CD4-positive, alpha-beta memory T cell (primary cell): ENCODE results near the gene STK10. TPM values are rescaled to one million over a fixed set of nuclear protein-coding genes. Genes with fewer than 3 reads are reported as not detected.

ENCODE experiments used
- CTCF ChIA-PET: fragments of 350-600 bp; sonication (Branson Sonifier 250); formaldehyde crosslinking; loops from one replicate; lab custom pipeline; 2021; ENCODE audit warnings: inconsistent platforms; ENCODE audit not compliant: partially characterized antibody; lab: Charles Lee
- POLR2A ChIA-PET: fragments of 350-600 bp; sonication (Branson Sonifier 250); formaldehyde crosslinking; loops from one replicate; lab custom pipeline; 2021; ENCODE audit not compliant: partially characterized antibody; lab: Charles Lee
- DNase-seq, 5 donors: peaks; one replicate each; pipeline versions ENCODE4 v3.0.0 to v3.0.0-alpha.2; 2020 to 2022; ENCODE audit warnings: mixed read lengths in 1 of 5
- H3K27ac ChIP-seq: one replicate; pipeline ENCODE4 v1.7.0; 2013; ENCODE audit warnings: low read depth, low read length
- H3K27me3 ChIP-seq: 2 replicates; pipeline ENCODE4 v1.7.0; 2013; ENCODE audit warnings: mild to moderate bottlenecking, low read length, moderate library complexity; ENCODE audit not compliant: insufficient read depth
- H3K36me3 ChIP-seq: 2 replicates; pipeline ENCODE4 v1.7.0; 2013; ENCODE audit warnings: mild to moderate bottlenecking, low read length, moderate library complexity; ENCODE audit not compliant: insufficient read depth
- H3K4me1 ChIP-seq: 2 replicates; pipeline ENCODE4 v1.7.0; 2013; ENCODE audit warnings: mild to moderate bottlenecking, low read length, moderate library complexity; ENCODE audit not compliant: insufficient read depth
- H3K4me3 ChIP-seq, 2 donors: one replicate each; pipeline ENCODE4 v1.7.0; 2013; ENCODE audit warnings: low read length in 2 of 2, mild to moderate bottlenecking in 1 of 2
- H3K9me3 ChIP-seq, 2 donors: one replicate each; pipeline ENCODE4 v1.7.0; 2013; ENCODE audit warnings: low read length in 2 of 2, control low read depth in 1 of 2; ENCODE audit not compliant: control insufficient read depth in 1 of 2
- H3K27ac Mint-ChIP-seq, 7 donors: one replicate each; pipeline ENCODE4 v1.8.0; 2020 to 2021; ENCODE audit warnings: mixed read lengths in 7 of 7, mild to moderate bottlenecking in 6 of 7, inconsistent platforms in 3 of 7, moderate library complexity in 3 of 7
- H3K27me3 Mint-ChIP-seq, 2 donors: one replicate each; pipeline ENCODE4 v1.8.0; 2020 to 2021; ENCODE audit warnings: mixed read lengths in 2 of 2
- H3K36me3 Mint-ChIP-seq, 2 donors: one replicate each; pipeline ENCODE4 v1.8.0; 2020 to 2021; ENCODE audit warnings: mixed read lengths in 2 of 2, inconsistent platforms in 1 of 2, mild to moderate bottlenecking in 1 of 2
- H3K4me1 Mint-ChIP-seq, 4 donors: one replicate each; pipeline ENCODE4 v1.8.0; 2020 to 2021; ENCODE audit warnings: mixed read lengths in 4 of 4, mild to moderate bottlenecking in 1 of 4
- H3K4me3 Mint-ChIP-seq, 8 donors: one replicate each; pipeline ENCODE4 v1.8.0; 2020 to 2021; ENCODE audit warnings: mixed read lengths in 8 of 8, mild to moderate bottlenecking in 7 of 8, moderate library complexity in 6 of 8, inconsistent platforms in 3 of 8
- H3K9me3 Mint-ChIP-seq, 8 donors: one replicate each; pipeline ENCODE4 v1.8.0; 2020 to 2021; ENCODE audit warnings: mixed read lengths in 8 of 8, mild to moderate bottlenecking in 5 of 8, inconsistent platforms in 3 of 8, moderate library complexity in 1 of 8
- intact Hi-C: fragments of 100-400 bp; cut with micrococcal nuclease; formaldehyde crosslinking; loops from one replicate; pipeline ENCODE4 v1.15.1; 2023
- polyA plus RNA-seq, 2 donors: library from polyadenylated mRNA; unstranded; fragments of 300-500 nt; fragmentation: Illumina TruSeq; gene quantifications; one replicate each; pipeline ENCODE4 v1.2.3, GENCODE V29; 2021
- total RNA-seq, 2 experiments: library from RNA; stranded (reverse); gene quantifications; one replicate each; pipeline ENCODE4 v1.2.3, GENCODE V29; 2021

The STK10 gene
- total and polyA plus RNA-seq, 4 experiments from 2014 or later, result 24.6 to 314 (median 233) TPM

- Mint-ChIP-seq H3K27ac (peak overlapping the region; percentile 48 to 94 (median 57)), H3K4me3 (peak overlapping the region in 1 of 8 donors; percentile 39), H3K4me1 (peaks cover 64 to 97% (median 80%) of the 10 kb centered on the region in 4 donors), H3K36me3 (peaks cover 37 to 88% of the 10 kb centered on the region in 2 donors), H3K27me3 (no peaks in the 10 kb centered on the region), H3K9me3 (no peaks in the 10 kb centered on the region)
- POLR2A ChIA-PET, result interaction anchor here (1.1 kb wide), 1 partner anchor 24 kb away, joined by 3 read pairs; no protein-coding TSS in a partner anchor
- no peak for DNase-seq
- CTCF ChIA-PET, result interaction anchor here (1.1 kb wide), 1 partner anchor 41 kb away, joined by 3 read pairs; no protein-coding TSS in a partner anchor
- intact Hi-C loops, result no loop called here
- Histone ChIP-seq H3K4me3 (no peak overlapping the region), H3K27ac (peak overlapping the region; percentile 28), H3K27me3 (no peaks in the 10 kb centered on the region), H3K9me3 (no peaks in the 10 kb centered on the region), H3K4me1 (peaks cover 99% of the 10 kb centered on the region), H3K36me3 (peaks cover 40% of the 10 kb centered on the region)
Measured at GRCh38 chr5:172147857-172148256, 40.2 kb downstream of the STK10 start.

- peaks cover 100% of the 10 kb centered on the region for H3K4me1 ChIP-seq
- peaks cover 30 to 83% of the 10 kb centered on the region in 2 donors for H3K36me3 Mint-ChIP-seq
- no peaks in the 10 kb centered on the region for H3K9me3 ChIP-seq
- intact Hi-C loops, result no loop called here
- H3K27ac Mint-ChIP-seq, result peak overlapping the region; percentile 37 to 94 (median 83)
- no peak for DNase-seq
- no peak overlapping the region for H3K4me3 ChIP-seq
- CTCF ChIA-PET, result interaction anchor here (1.4 kb wide), 1 partner anchor 42 kb away, joined by 6 read pairs; the partner anchor contains the start of gene STK10
- H3K27ac ChIP-seq, result no peak overlapping the region
- peaks cover 66 to 97% (median 80%) of the 10 kb centered on the region in 4 donors for H3K4me1 Mint-ChIP-seq
- no peaks in the 10 kb centered on the region for H3K27me3 Mint-ChIP-seq
- H3K4me3 Mint-ChIP-seq, result peak overlapping the region in 2 of 8 donors; percentile 46 to 69
- no peaks in the 10 kb centered on the region for H3K27me3 ChIP-seq
- POLR2A ChIA-PET, result interaction anchor here (2.5 kb wide), 1 partner anchor 28 kb away, joined by 10 read pairs; no protein-coding TSS in a partner anchor
- peaks cover 30% of the 10 kb centered on the region for H3K36me3 ChIP-seq
- no peaks in the 10 kb centered on the region for H3K9me3 Mint-ChIP-seq
Measured at GRCh38 chr5:172146748-172147092, 41.3 kb downstream of the STK10 start.

GRCh38 chr5:172145870-172146747 is 41.9 kb downstream of the STK10 start:
- DNase-seq, result no peak
- peak overlapping the region; percentile 21 for H3K27ac ChIP-seq
- H3K27me3 ChIP-seq, result no peaks in the 10 kb centered on the region
- Mint-ChIP-seq H3K36me3 (peaks cover 26 to 78% of the 10 kb centered on the region in 2 donors), H3K4me1 (peaks cover 65 to 95% (median 79%) of the 10 kb centered on the region in 4 donors), H3K4me3 (peak overlapping the region in 2 of 8 donors; percentile 42 to 46), H3K27me3 (no peaks in the 10 kb centered on the region), H3K27ac (peak overlapping the region; percentile 57 to 94 (median 82)), H3K9me3 (no peaks in the 10 kb centered on the region)
- no peaks in the 10 kb centered on the region for H3K9me3 ChIP-seq
- ChIA-PET POLR2A (interaction anchor here (2.5 kb wide), 1 partner anchor 29 kb away, joined by 10 read pairs; no protein-coding TSS in a partner anchor), CTCF (interaction anchor here (1.4 kb wide), 1 partner anchor 43 kb away, joined by 6 read pairs; the partner anchor contains the start of gene STK10)
- no peak overlapping the region for H3K4me3 ChIP-seq
- intact Hi-C loops, result no loop called here
- H3K36me3 ChIP-seq, result peaks cover 30% of the 10 kb centered on the region
- H3K4me1 ChIP-seq, result peaks cover 100% of the 10 kb centered on the region

GRCh38 chr5:172144931-172145869 is 42.8 kb downstream of the STK10 start:
- H3K4me3 Mint-ChIP-seq, result peak overlapping the region in 2 of 8 donors; percentile 1 to 29
- H3K4me1 ChIP-seq, result peaks cover 98% of the 10 kb centered on the region
- H3K27me3 Mint-ChIP-seq, result no peaks in the 10 kb centered on the region
- peak overlapping the region; percentile 34 for H3K27ac ChIP-seq
- peaks cover 30% of the 10 kb centered on the region for H3K36me3 ChIP-seq
- H3K4me3 ChIP-seq, result no peak overlapping the region
- no peak for DNase-seq
- H3K27me3 ChIP-seq, result no peaks in the 10 kb centered on the region
- no peaks in the 10 kb centered on the region for H3K9me3 ChIP-seq
- H3K4me1 Mint-ChIP-seq, result peaks cover 62 to 95% (median 77%) of the 10 kb centered on the region in 4 donors
- intact Hi-C loops, result no loop called here
- peak overlapping the region; percentile 82 to 94 (median 85) for H3K27ac Mint-ChIP-seq
- no peaks in the 10 kb centered on the region for H3K9me3 Mint-ChIP-seq
- POLR2A ChIA-PET, result interaction anchor here (1.4 to 2.5 kb wide), 2 partner anchors 30 to 44 kb away, joined by 5 to 10 read pairs; partner anchors contain the start of gene STK10
- CTCF ChIA-PET, result no interaction called here
- peaks cover 23 to 75% of the 10 kb centered on the region in 2 donors for H3K36me3 Mint-ChIP-seq

GRCh38 chr5:172144291-172144815 is 43.7 kb downstream of the STK10 start:
- CTCF ChIA-PET, result no interaction called here
- H3K36me3 Mint-ChIP-seq, result peaks cover 21 to 80% of the 10 kb centered on the region in 2 donors

GRCh38 chr5:172143875-172144274 is 44.1 kb downstream of the STK10 start:
- Mint-ChIP-seq H3K4me1 (peaks cover 70 to 98% (median 83%) of the 10 kb centered on the region in 4 donors), H3K27me3 (no peaks in the 10 kb centered on the region), H3K4me3 (peak overlapping the region in 4 of 8 donors; percentile 8 to 55 (median 34)), H3K36me3 (peaks cover 19 to 80% of the 10 kb centered on the region in 2 donors), H3K27ac (peak overlapping the region; percentile 65 to 94 (median 85)), H3K9me3 (no peaks in the 10 kb centered on the region)
- Histone ChIP-seq H3K27me3 (no peaks in the 10 kb centered on the region), H3K9me3 (no peaks in the 10 kb centered on the region), H3K27ac (no peak overlapping the region), H3K36me3 (peaks cover 23% of the 10 kb centered on the region), H3K4me3 (no peak overlapping the region), H3K4me1 (peaks cover 97% of the 10 kb centered on the region)
- no peak for DNase-seq
- intact Hi-C loops, result no loop called here
- ChIA-PET CTCF (no interaction called here), POLR2A (interaction anchor here (1.0 to 1.6 kb wide), 3 partner anchors 20 to 45 kb away, joined by 3 to 5 read pairs (median 3); partner anchors contain the start of gene STK10)

More at GRCh38 chr5:172144291-172144815, 43.7 kb downstream of the STK10 start:
- POLR2A ChIA-PET, result interaction anchor here (1.4 kb wide), 1 partner anchor 45 kb away, joined by 5 read pairs; the partner anchor contains the start of gene STK10
- no peaks in the 10 kb centered on the region for H3K27me3 ChIP-seq
- Mint-ChIP-seq H3K27me3 (no peaks in the 10 kb centered on the region), H3K9me3 (no peaks in the 10 kb centered on the region), H3K4me3 (peak overlapping the region in 5 of 8 donors; percentile 20 to 55 (median 22)), H3K4me1 (peaks cover 66 to 98% (median 82%) of the 10 kb centered on the region in 4 donors), H3K27ac (peak overlapping the region; percentile 75 to 94 (median 85))
- no peaks in the 10 kb centered on the region for H3K9me3 ChIP-seq
- intact Hi-C loops, result no loop called here
- peaks cover 28% of the 10 kb centered on the region for H3K36me3 ChIP-seq
- peak overlapping the region; percentile 34 for H3K27ac ChIP-seq
- no peak for DNase-seq
- H3K4me3 ChIP-seq, result no peak overlapping the region
- H3K4me1 ChIP-seq, result peaks cover 98% of the 10 kb centered on the region
